Prostate gland (tissue), 2 donors: ENCODE results near the gene GPR137B. TPM values are rescaled to one million over a fixed set of nuclear protein-coding genes. Genes with fewer than 3 reads are reported as not detected.

Source experiments
- DNase-seq: peaks from one replicate; pipeline ENCODE4 v3.0.0-alpha.2; 2019; ENCODE audit warnings: low spot score
- H3K27ac ChIP-seq, 2 donors: fragments of 200-600 bp; sonication (generic); 2 replicates each; pipeline ENCODE4 v1.5.1; 2017 to 2019
- H3K27me3 ChIP-seq: fragments of 200-600 bp; sonication (generic); replicated peaks from 2 replicates; pipeline ENCODE4 v1.5.1; 2019; ENCODE audit not compliant: insufficient read depth
- H3K36me3 ChIP-seq, 2 donors: fragments of 200-600 bp; sonication (generic); 1 replicate in 1 of 2; 2 replicates in 1 of 2; pipeline versions ENCODE4 v1.5.1 to v1.8.1; 2017 to 2019
- H3K4me1 ChIP-seq: fragments of 200-600 bp; sonication (generic); replicated peaks from 2 replicates; pipeline ENCODE4 v1.5.1; 2019
- H3K4me3 ChIP-seq, 2 donors: fragments of 200-600 bp; sonication (generic); 2 replicates each; pipeline ENCODE4 v1.5.1; 2017 to 2019
- H3K9me3 ChIP-seq: fragments of 200-600 bp; sonication (generic); 2 replicates; pipeline ENCODE4 v1.5.1; 2017
- POLR2A ChIP-seq: fragments of 450-650 bp; IDR thresholded peaks from one replicate; pipeline ENCODE4 v1.6.1; 2016; ENCODE audit warnings: antibody characterized with exemption, mild to moderate bottlenecking
- POLR2AphosphoS5 ChIP-seq: sonication (generic); formaldehyde crosslinking; IDR thresholded peaks from one replicate; pipeline ENCODE4 v1.6.1; 2017; ENCODE audit warnings: antibody characterized with exemption
- WGBS: methylation state at CpG from one replicate; pipeline ENCODE4 v1.1.5; 2018; 5-methylcytosine and 5-hydroxymethylcytosine counted together
- intact Hi-C: fragments of 100-400 bp; cut with DNase I; formaldehyde crosslinking; loops from one replicate; pipeline ENCODE4 v1.14.2; 2022
- total RNA-seq, 2 donors: library from RNA; depleted of rRNA; stranded (reverse); fragments of >200 nt; gene quantifications; one replicate each; pipeline ENCODE4 v1.1.0, GENCODE V29; 2016
- TF ChIP-seq, protein P1 (sequence below), 4 experiments: fragments of 200-600 bp in 2 of 4; fragments of 450-650 bp in 2 of 4; sonication (generic) in 2 of 4; IDR thresholded peaks; 1 replicate in 3 of 4; 2 replicates in 1 of 4; pipeline ENCODE4 v1.5.1; 2016 to 2019; ENCODE audit warnings: antibody characterized with exemption in 4 of 4, mild to moderate bottlenecking in 2 of 4, moderate library complexity in 2 of 4

Gene GPR137B
- total RNA-seq, 2 donors from 2014 or later = 9.1 to 33.7 TPM

DNA sequence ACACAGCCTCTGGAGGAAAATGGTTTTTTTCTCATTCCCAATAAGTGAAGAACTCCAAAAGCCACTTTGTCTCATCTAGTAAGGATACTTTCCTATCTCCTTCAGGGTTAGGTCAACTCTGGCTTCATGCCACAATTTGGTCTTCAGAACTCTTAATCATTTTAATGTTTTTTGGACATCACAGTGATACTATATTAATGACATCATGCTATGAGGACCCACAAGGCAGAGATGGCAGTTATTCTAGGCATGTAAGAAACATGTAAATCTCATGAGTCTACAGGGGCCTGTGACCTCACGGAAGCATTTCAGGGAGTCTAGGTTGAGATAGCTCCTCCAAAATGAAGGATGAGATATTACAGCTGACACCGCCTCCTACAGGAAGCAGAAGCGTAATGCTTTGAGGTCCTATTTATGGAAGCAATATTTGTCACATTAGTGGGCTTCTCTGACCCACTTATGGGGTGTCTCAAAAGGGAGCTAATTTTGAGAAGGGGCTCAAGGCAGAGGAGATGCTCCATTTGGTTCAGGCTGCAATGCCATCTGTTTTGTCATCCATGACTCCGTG, 5.0 kb upstream of the GPR137B start:
- Histone ChIP-seq H3K9me3 (no peaks in the 10 kb centered on the region), H3K27ac (no peak overlapping the region), H3K4me3 (no peak overlapping the region), H3K27me3 (no peaks in the 10 kb centered on the region), H3K4me1 (no peaks in the 10 kb centered on the region), H3K36me3 (no peaks in the 10 kb centered on the region)
- 91% methylated on average over 4 of the region's 4 CpGs for WGBS
- intact Hi-C loops = no loop called here
- no peak for DNase-seq
- TF ChIP-seq, protein P1, sequence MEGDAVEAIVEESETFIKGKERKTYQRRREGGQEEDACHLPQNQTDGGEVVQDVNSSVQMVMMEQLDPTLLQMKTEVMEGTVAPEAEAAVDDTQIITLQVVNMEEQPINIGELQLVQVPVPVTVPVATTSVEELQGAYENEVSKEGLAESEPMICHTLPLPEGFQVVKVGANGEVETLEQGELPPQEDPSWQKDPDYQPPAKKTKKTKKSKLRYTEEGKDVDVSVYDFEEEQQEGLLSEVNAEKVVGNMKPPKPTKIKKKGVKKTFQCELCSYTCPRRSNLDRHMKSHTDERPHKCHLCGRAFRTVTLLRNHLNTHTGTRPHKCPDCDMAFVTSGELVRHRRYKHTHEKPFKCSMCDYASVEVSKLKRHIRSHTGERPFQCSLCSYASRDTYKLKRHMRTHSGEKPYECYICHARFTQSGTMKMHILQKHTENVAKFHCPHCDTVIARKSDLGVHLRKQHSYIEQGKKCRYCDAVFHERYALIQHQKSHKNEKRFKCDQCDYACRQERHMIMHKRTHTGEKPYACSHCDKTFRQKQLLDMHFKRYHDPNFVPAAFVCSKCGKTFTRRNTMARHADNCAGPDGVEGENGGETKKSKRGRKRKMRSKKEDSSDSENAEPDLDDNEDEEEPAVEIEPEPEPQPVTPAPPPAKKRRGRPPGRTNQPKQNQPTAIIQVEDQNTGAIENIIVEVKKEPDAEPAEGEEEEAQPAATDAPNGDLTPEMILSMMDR (IDR thresholded peaks at IDR 0.05) = no peak
- TF ChIP-seq POLR2A = no peak
- no peak for TF ChIP-seq POLR2AphosphoS5

GRCh38 chr1:236139495-236139894, 2.8 kb upstream of the GPR137B start:
- WGBS = 93% methylated on average over 4 of the region's 4 CpGs
- Histone ChIP-seq H3K36me3 (no peaks in the 10 kb centered on the region), H3K27ac (no peak overlapping the region), H3K4me3 (no peak overlapping the region), H3K27me3 (no peaks in the 10 kb centered on the region), H3K9me3 (no peaks in the 10 kb centered on the region), H3K4me1 (peaks cover 4% of the 10 kb centered on the region)
- TF ChIP-seq, protein P1 (IDR thresholded peaks at IDR 0.05) = no peak
- no peak for TF ChIP-seq POLR2AphosphoS5
- TF ChIP-seq POLR2A = no peak
- intact Hi-C loops = no loop called here
- DNase-seq = no peak

- no peaks in the 10 kb centered on the region for H3K9me3 ChIP-seq
- H3K4me1 ChIP-seq = peaks cover 6% of the 10 kb centered on the region
- DNase-seq = no peak
- TF ChIP-seq POLR2A (no peak), POLR2AphosphoS5 (no peak)
- TF ChIP-seq, protein P1 (IDR thresholded peaks at IDR 0.05) = no peak
- no peaks in the 10 kb centered on the region for H3K27me3 ChIP-seq
- 25% methylated on average over 18 of the region's 18 CpGs for WGBS
- H3K4me3 ChIP-seq = peak overlapping the region; percentile 58 to 62
- H3K27ac ChIP-seq = no peak overlapping the region
- H3K36me3 ChIP-seq = no peaks in the 10 kb centered on the region
- intact Hi-C loops = no loop called here
Observed at GRCh38 chr1:236140705-236141446, 1.5 kb upstream of the GPR137B start.

DNA sequence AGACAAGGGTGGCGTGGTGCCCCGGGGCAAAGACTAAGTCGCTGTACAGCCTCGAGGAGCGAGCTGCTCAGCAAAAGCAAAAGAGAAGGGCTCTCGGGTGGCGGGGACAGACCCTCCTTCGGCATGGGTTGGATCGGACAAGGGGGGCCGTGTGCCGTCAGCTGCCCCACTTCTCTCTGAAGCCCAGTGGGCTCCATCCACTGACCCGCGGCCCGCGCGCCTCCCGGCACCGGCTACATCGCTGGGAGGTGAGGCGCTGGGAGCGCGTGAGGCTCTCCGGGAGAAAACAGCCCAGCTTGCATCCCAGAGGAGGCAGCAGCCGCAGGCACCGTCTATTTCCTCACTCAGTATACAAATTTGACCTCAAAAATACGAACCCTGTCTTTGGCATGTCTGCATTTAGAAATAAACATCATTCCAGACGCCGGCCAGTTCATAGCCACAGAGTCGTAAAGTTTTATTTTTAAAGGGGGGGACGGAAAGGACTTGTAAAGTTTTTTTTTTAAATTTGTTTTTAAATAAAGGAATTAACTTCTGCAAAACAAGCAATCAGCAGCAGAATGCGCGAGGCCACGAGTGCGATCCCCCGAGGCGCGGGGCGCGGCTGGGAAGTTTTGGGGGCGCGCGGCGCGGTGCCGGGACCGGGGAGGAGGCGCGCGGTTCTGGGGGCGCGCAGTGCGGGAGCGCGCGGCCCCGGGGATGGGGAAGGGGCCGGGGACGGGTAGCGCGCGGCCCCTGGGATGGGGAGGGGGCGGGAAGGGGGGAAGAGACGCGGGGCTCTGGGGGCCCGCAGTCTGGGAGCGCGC, 689 bp upstream of the GPR137B start:
- under 1% methylated on average over 56 of the region's 67 CpGs for WGBS
- peak overlapping the region in 1 of 2 donors; percentile 29 for H3K27ac ChIP-seq
- peak overlapping the region; percentile 58 to 62 for H3K4me3 ChIP-seq
- no peaks in the 10 kb centered on the region for H3K27me3 ChIP-seq
- no peak for DNase-seq
- peaks cover 6% of the 10 kb centered on the region for H3K4me1 ChIP-seq
- TF ChIP-seq, protein P1 (IDR thresholded peaks at IDR 0.05) = no peak
- TF ChIP-seq POLR2A = no peak
- TF ChIP-seq POLR2AphosphoS5 = no peak
- H3K9me3 ChIP-seq = no peaks in the 10 kb centered on the region
- no peaks in the 10 kb centered on the region for H3K36me3 ChIP-seq
- intact Hi-C loops = no loop called here
